Esophagus muscularis mucosa (tissue), 4 donors: ENCODE results near the gene CLIC4.
A peak's percentile ranks its signal among the peaks of the same experiment; 100 is the strongest.

Source experiments
- EP300 ChIP-seq: sonication (generic); formaldehyde crosslinking; IDR thresholded peaks from one replicate; pipeline ENCODE4 v1.6.1; 2017; ENCODE audit warnings: antibody characterized with exemption
- POLR2A ChIP-seq: fragments of 450-650 bp; IDR thresholded peaks from one replicate; pipeline ENCODE4 v1.6.1; 2017; ENCODE audit warnings: antibody characterized with exemption, moderate library complexity, mild to moderate bottlenecking, low read depth
- POLR2AphosphoS5 ChIP-seq, 2 donors: sonication (generic); formaldehyde crosslinking; IDR thresholded peaks; one replicate each; pipeline ENCODE4 v1.6.1; 2017; ENCODE audit warnings: antibody characterized with exemption in 2 of 2
- TF ChIP-seq, protein P1 (sequence below), 3 experiments: fragments of 200-600 bp in 2 of 3; fragments of 450-650 bp in 1 of 3; sonication (generic) in 2 of 3; IDR thresholded peaks; one replicate each; pipeline ENCODE4 v1.5.1; 2017 to 2019; ENCODE audit warnings: antibody characterized with exemption in 3 of 3, mild to moderate bottlenecking in 2 of 3, moderate library complexity in 1 of 3

DNA sequence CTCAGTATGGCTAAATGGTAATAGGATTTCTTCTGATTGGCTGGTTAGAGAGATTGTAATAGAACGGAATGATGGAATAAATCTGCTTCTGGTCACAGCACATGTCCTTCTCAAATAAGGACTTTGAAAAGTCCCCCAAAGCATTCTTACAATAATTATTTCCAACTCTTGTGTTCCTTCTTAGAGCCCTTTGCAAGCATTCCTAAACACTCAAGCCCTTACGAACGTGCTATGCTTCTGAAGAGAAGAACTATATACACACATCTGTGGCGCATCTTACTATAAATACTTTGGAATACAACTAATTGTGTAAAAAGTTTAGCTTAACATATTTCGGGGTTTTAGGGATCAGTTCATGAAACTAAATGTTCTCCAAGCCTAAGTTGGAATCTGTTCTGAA is 25.6 kb downstream of the CLIC4 start:
- TF ChIP-seq, protein P1, sequence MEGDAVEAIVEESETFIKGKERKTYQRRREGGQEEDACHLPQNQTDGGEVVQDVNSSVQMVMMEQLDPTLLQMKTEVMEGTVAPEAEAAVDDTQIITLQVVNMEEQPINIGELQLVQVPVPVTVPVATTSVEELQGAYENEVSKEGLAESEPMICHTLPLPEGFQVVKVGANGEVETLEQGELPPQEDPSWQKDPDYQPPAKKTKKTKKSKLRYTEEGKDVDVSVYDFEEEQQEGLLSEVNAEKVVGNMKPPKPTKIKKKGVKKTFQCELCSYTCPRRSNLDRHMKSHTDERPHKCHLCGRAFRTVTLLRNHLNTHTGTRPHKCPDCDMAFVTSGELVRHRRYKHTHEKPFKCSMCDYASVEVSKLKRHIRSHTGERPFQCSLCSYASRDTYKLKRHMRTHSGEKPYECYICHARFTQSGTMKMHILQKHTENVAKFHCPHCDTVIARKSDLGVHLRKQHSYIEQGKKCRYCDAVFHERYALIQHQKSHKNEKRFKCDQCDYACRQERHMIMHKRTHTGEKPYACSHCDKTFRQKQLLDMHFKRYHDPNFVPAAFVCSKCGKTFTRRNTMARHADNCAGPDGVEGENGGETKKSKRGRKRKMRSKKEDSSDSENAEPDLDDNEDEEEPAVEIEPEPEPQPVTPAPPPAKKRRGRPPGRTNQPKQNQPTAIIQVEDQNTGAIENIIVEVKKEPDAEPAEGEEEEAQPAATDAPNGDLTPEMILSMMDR (IDR thresholded peaks at IDR 0.05): no peak
- TF ChIP-seq POLR2AphosphoS5 (IDR thresholded peaks at IDR 0.05) (peak in 1 of 2 donors; percentile 43), POLR2A (no peak), EP300 (no peak)
